Stimulated activated CD4-positive, alpha-beta T cell treated with anti-CD3 and anti-CD28 coated beads, Interleukin-4, amount 100 ng/mL, for 48 hours (primary cell): ENCODE results near the gene WDR55.
"Not testable (repeated sequence)": the region's sequence is repeated elsewhere in the genome, so short reads cannot be mapped to it uniquely, and the experiment has no call there.

Experiments
- DNase-seq, 2 donors: peaks; one replicate each; pipeline ENCODE4 v3.0.0-alpha.2; 2020; ENCODE audit warnings: low read depth in 2 of 2

WDR55 gene

GRCh38 chr5:140710899-140711552 is 46.3 kb downstream of the WDR55 start:
- DNase-seq: peak; percentile 78 to 80

GRCh38 chr5:140711794-140712193 is 47.1 kb downstream of the WDR55 start:
- DNase-seq: no peak

- DNase-seq: no peak
Measured at GRCh38 chr5:140713562-140714094, 48.9 kb downstream of the WDR55 start.

- not testable (repeated sequence) for DNase-seq
Measured at GRCh38 chr5:140716238-140716637, 51.5 kb downstream of the WDR55 start.

- DNase-seq: no peak
Measured at GRCh38 chr5:140718266-140718592, 53.5 kb downstream of the WDR55 start.

GRCh38 chr5:140720738-140721137 is 56.0 kb downstream of the WDR55 start:
- not testable (repeated sequence) for DNase-seq

GRCh38 chr5:140721395-140721794 is 56.7 kb downstream of the WDR55 start:
- DNase-seq: not testable (repeated sequence)
